Measurements from ENCODE around the gene LHFPL4. TPM values are rescaled to one million over a fixed set of nuclear protein-coding genes. Genes with fewer than 3 reads are reported as not detected.

Gene LHFPL4
- total and polyA plus RNA-seq, 10 donors = not detected

DNA sequence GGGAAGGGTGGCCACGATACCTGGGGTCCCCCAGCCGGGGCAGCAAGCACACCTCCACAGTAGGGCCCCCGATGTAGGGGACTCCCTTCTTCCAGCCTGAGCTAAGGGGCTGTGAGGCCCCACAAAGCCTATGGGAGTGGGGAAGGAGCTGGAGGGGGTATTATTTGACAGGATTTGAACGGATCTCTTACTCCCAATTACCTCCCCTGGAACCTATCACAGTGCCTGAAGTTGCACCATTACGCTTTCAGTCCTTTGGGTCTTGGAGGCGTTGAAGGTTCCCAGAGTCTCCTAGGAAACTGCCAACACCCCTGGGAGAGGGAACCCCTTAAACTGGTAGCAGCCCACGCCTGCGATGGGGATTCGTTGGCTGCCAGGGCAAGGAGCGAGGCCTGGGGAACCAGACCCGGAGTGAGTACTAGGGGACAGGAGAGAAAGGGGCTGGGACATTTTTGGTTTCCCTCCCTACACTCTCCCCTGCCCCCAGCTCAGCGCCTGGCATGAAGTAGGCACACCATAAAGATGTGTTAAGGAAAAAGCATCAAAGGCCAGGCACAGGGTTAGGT lies 409 bp upstream of the LHFPL4 start:
- intact Hi-C loops (cut with DNase I; ENCODE audit: low total_unique reads) = no loop called here
- TF ChIP-seq POLR2AphosphoS5 (IDR thresholded peaks at IDR 0.05) (no peak), POLR2A (IDR thresholded peaks at IDR 0.05) (no peak)
- TF ChIP-seq, protein P1, sequence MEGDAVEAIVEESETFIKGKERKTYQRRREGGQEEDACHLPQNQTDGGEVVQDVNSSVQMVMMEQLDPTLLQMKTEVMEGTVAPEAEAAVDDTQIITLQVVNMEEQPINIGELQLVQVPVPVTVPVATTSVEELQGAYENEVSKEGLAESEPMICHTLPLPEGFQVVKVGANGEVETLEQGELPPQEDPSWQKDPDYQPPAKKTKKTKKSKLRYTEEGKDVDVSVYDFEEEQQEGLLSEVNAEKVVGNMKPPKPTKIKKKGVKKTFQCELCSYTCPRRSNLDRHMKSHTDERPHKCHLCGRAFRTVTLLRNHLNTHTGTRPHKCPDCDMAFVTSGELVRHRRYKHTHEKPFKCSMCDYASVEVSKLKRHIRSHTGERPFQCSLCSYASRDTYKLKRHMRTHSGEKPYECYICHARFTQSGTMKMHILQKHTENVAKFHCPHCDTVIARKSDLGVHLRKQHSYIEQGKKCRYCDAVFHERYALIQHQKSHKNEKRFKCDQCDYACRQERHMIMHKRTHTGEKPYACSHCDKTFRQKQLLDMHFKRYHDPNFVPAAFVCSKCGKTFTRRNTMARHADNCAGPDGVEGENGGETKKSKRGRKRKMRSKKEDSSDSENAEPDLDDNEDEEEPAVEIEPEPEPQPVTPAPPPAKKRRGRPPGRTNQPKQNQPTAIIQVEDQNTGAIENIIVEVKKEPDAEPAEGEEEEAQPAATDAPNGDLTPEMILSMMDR (IDR thresholded peaks at IDR 0.05 in 8 of 11, conservative IDR thresholded peaks at IDR 0.05 in 3 of 11) = no peak
- H3K27me3 ChIP-seq (replicated peaks in 1 of 7) = peaks cover 0 to 68% (median 35%) of the 10 kb centered on the region in 7 donors
- H3K9me3 ChIP-seq = no peaks in the 10 kb centered on the region
- peak overlapping the region in 1 of 8 donors; percentile 51 for H3K4me3 ChIP-seq
- H3K36me3 ChIP-seq = no peaks in the 10 kb centered on the region
- H3K4me1 ChIP-seq = peaks cover 0 to 6% (median 2%) of the 10 kb centered on the region in 6 donors
- peak; percentile 50 for DNase-seq
- 29 to 55% (median 33%) methylated on average over 9 to 12 of the region's 12 CpGs for WGBS, 5 donors
- no peak overlapping the region for H3K27ac ChIP-seq

DNA sequence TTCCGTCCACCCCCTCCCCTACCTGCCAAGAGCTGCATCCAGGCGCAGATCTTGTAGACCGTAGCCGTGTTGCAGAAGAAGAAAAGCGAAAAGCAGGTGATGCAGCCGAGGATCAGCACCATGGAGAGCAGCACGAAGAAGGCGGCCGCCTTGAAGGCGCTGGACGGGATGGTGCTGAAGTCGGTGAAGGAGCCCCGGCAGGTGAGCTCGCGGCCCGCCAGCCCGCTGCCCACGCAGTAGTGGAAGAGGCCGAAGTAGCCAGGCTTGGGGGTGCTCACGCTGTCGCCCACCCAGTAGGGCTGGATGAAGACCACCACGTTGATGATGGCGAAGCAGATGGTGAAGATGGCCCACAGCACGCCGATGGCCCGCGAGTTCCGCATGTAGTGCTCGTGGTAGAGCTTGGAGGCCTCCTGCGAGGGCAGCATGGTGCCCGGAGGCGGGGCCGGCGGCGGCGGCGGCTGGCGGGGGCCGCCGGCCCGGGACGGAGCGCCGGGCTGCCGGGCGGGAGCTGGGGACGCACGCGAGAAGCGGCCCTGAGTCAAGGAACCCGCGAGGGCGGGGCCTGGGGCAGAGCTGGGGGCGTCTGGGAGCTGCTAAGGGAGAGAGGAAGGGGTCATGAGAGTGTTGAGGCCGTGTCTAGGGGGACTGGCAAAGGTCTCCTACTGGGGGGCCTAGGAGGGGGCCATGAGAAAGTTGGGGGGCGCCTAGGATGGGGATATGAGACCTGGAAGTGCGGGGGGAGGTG lies 1.2 kb downstream of the LHFPL4 start:
- WGBS, 5 donors = 11 to 20% (median 13%) methylated on average over 26 to 57 of the region's 57 CpGs
- intact Hi-C loops (cut with DNase I; ENCODE audit: low total_unique reads) = no loop called here
- Histone ChIP-seq H3K36me3 (no peaks in the 10 kb centered on the region), H3K4me1 (peaks cover 0 to 6% (median 2%) of the 10 kb centered on the region in 6 donors), H3K9me3 (no peaks in the 10 kb centered on the region), H3K4me3 (no peak overlapping the region), H3K27ac (no peak overlapping the region), H3K27me3 (replicated peaks in 1 of 7) (peaks cover 0 to 75% (median 35%) of the 10 kb centered on the region in 7 donors)
- TF ChIP-seq, protein P1 (IDR thresholded peaks at IDR 0.05 in 8 of 11, conservative IDR thresholded peaks at IDR 0.05 in 3 of 11) = no peak
- no peak for TF ChIP-seq POLR2AphosphoS5 (IDR thresholded peaks at IDR 0.05)
- TF ChIP-seq POLR2A (IDR thresholded peaks at IDR 0.05) = no peak
- peak; percentile 37 for DNase-seq

DNA sequence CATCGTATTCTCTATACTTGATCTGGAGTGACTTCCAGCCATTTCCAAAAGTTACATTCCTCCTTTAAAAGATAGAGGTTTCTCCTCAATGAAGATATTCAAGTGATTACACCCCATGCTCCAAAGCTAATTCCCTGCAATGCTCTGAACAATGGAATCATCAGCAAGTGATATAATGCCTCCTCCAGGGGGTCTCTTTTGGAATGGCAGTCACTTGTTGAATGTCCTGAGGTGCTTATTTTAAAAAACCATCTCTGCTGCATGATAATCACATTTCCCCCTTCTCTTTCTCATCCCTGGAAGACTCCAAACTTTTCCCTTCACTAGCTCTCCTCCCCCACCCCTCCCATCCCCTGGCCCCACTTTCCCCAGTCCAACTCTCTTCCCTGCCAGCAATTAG lies 2.6 kb downstream of the LHFPL4 start:
- WGBS, 5 donors = 83 to 97% (median 94%) methylated on average over 1 of the region's 1 CpG
- H3K9me3 ChIP-seq = no peaks in the 10 kb centered on the region
- no peak for TF ChIP-seq POLR2AphosphoS5 (IDR thresholded peaks at IDR 0.05)
- TF ChIP-seq, protein P1 (IDR thresholded peaks at IDR 0.05 in 8 of 11, conservative IDR thresholded peaks at IDR 0.05 in 3 of 11) = no peak
- TF ChIP-seq POLR2A (IDR thresholded peaks at IDR 0.05) = no peak
- peaks cover 0 to 75% (median 35%) of the 10 kb centered on the region in 7 donors for H3K27me3 ChIP-seq (replicated peaks in 1 of 7)
- no peak overlapping the region for H3K4me3 ChIP-seq
- H3K4me1 ChIP-seq = peaks cover 0 to 6% (median 2%) of the 10 kb centered on the region in 6 donors
- no peaks in the 10 kb centered on the region for H3K36me3 ChIP-seq
- DNase-seq = no peak
- intact Hi-C loops (cut with DNase I; ENCODE audit: low total_unique reads) = no loop called here
- H3K27ac ChIP-seq = no peak overlapping the region

DNA sequence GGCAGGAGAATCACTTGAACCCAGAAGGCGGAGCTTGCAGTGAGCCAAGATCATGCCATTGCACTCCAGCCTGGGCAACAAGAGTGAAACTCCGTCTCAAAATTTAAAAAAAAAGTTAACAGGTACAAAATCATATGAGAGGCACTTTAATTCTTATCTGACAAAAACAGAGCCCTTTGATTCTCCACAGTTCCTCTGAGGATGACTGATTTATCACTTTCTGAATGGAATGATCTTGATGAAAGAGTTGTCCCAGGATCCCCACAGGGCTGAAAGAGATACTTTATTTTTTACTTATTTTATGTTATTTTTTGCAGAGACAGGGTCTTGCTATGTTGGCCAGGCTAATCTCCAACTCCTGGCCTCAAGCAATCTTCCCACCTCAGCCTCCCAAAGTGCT lies 4.0 kb downstream of the LHFPL4 start:
- H3K36me3 ChIP-seq = no peaks in the 10 kb centered on the region
- H3K9me3 ChIP-seq = no peaks in the 10 kb centered on the region
- H3K27ac ChIP-seq = no peak overlapping the region
- no peak overlapping the region for H3K4me3 ChIP-seq
- no peak for DNase-seq
- 81 to 94% (median 88%) methylated on average over 2 of the region's 2 CpGs for WGBS, 5 donors
- H3K27me3 ChIP-seq (replicated peaks in 1 of 7) = peaks cover 0 to 63% (median 35%) of the 10 kb centered on the region in 7 donors
- TF ChIP-seq, protein P1 (IDR thresholded peaks at IDR 0.05 in 8 of 11, conservative IDR thresholded peaks at IDR 0.05 in 3 of 11) = no peak
- TF ChIP-seq POLR2A (IDR thresholded peaks at IDR 0.05) (no peak), POLR2AphosphoS5 (IDR thresholded peaks at IDR 0.05) (no peak)
- peaks cover 0 to 6% (median 2%) of the 10 kb centered on the region in 6 donors for H3K4me1 ChIP-seq
- intact Hi-C loops (cut with DNase I; ENCODE audit: low total_unique reads) = no loop called here
